ENCODE data around the gene DPP7.

GRCh38 chr9:137085920-137086530 lies 28.5 kb downstream of the DPP7 start:
- TF ChIP-seq, protein P1, sequence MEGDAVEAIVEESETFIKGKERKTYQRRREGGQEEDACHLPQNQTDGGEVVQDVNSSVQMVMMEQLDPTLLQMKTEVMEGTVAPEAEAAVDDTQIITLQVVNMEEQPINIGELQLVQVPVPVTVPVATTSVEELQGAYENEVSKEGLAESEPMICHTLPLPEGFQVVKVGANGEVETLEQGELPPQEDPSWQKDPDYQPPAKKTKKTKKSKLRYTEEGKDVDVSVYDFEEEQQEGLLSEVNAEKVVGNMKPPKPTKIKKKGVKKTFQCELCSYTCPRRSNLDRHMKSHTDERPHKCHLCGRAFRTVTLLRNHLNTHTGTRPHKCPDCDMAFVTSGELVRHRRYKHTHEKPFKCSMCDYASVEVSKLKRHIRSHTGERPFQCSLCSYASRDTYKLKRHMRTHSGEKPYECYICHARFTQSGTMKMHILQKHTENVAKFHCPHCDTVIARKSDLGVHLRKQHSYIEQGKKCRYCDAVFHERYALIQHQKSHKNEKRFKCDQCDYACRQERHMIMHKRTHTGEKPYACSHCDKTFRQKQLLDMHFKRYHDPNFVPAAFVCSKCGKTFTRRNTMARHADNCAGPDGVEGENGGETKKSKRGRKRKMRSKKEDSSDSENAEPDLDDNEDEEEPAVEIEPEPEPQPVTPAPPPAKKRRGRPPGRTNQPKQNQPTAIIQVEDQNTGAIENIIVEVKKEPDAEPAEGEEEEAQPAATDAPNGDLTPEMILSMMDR (IDR thresholded peaks at IDR 0.05), result no peak
- no peak for TF ChIP-seq EZH2 (IDR thresholded peaks at IDR 0.05; ENCODE audit: borderline replicate concordance, insufficient read depth, low read depth, low read length, poor library complexity, severe bottlenecking)
